Epithelial cell of esophagus (primary cell): ENCODE data around the gene DLGAP1.

Source experiments
- DNase-seq: peaks from one replicate; pipeline ENCODE4 v3.0.0; 2010; ENCODE audit warnings: low read depth
- H3K4me3 ChIP-seq: 2 replicates; pipeline ENCODE4 v1.5.1; 2011; ENCODE audit warnings: mild to moderate bottlenecking, low read length, control low read depth
- CTCF ChIP-seq: IDR thresholded peaks from 2 replicates; pipeline ENCODE4 v1.5.1; 2011; ENCODE audit warnings: low read depth, mild to moderate bottlenecking, low read length, control low read depth, inconsistent platforms; ENCODE audit not compliant: insufficient read depth; ENCODE audit errors: missing control alignments

The DLGAP1 gene

DNA sequence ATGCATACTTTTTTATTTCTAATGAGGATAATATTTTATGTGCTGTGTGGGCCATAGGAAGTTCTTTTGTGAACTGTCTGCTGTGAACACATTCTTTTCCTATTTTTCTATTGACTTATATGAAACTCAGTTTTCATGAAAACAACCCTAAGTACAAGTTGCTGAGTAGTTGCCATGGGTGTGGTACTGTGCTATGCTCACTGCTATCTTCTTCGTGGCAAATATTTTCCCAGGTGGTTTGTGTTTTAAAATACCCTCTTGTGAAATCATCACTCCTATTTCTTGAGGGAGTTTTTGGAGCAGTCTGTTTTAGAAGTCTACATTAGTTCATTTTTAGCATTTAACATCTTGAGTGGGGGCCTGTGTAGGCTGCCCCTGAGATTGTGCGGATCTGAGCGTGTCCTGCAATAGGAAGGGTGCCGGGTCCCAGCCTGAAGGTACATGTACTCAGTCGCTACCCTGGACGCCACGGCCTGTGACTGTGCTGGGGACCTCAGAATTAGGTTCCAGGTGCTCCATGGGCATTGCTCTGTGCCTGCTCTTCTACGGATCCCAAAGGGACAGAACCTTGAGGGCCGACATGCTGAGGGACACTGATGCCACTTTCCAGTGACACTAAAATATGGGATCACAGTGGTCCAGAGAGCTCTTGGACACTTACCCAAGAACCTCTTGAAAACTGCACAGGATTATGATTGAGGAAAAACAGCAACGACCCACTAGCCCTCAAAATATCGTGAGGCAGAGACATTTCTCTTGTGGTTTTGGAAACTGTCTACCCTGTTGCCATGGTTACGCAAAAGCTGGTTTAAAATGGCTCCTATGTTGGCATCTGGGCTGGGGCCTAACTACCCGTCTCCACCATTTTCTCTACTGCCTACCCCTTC lies 524.7 kb downstream of the DLGAP1 start:
- TF ChIP-seq CTCF: no peak
- no peak overlapping the region for H3K4me3 ChIP-seq
- no peak for DNase-seq

DNA sequence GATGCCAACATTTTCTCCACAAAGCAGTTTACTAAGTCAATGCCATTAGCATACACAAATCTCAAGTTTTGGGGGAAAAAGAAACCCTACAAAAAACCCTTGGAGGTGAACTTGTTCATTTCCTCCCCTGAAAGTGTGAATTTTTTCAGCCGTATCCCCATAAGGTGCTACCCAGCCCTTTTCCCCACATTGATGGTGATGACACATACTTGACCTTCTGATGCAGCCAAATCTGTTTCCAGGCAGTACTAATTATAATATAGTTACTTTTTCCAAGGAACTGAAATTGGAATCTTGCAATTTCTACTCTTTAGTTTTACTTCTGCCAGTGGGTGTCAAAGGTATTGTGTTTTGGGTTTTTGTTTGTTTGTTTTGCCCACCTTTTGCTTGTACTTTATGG lies 530.7 kb downstream of the DLGAP1 start:
- TF ChIP-seq CTCF: no peak
- no peak for DNase-seq
- H3K4me3 ChIP-seq: no peak overlapping the region

DNA sequence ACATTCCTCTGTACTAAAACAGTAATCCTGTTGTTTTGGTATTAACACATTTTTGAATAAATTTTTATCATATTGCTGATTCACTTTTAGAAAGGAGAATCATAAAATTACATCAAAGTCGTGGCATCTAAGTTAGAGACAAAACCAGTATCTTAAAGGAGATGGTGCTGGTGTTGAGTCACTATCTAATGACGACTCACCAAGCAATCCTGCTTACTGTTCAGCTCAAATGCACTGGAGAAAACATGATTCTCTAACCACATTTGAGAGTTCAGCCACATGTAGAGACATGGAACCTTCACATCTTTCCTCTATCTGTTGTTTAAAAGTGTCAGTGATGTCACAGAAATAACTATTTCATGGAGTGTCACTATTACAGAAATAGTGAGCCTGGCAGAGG lies 531.4 kb downstream of the DLGAP1 start:
- DNase-seq: peak; percentile 83
- H3K4me3 ChIP-seq: no peak overlapping the region
- TF ChIP-seq CTCF: no peak

- DNase-seq: no peak
- H3K4me3 ChIP-seq: no peak overlapping the region
- TF ChIP-seq CTCF: no peak
Measured at GRCh38 chr18:3921826-3922225, 533.3 kb downstream of the DLGAP1 start.

GRCh38 chr18:3920832-3921231 lies 534.3 kb downstream of the DLGAP1 start:
- DNase-seq: no peak
- TF ChIP-seq CTCF: no peak
- no peak overlapping the region for H3K4me3 ChIP-seq

- peak; percentile 50 for DNase-seq
- H3K4me3 ChIP-seq: no peak overlapping the region
- TF ChIP-seq CTCF: no peak
Measured at GRCh38 chr18:3919396-3920061, 535.6 kb downstream of the DLGAP1 start.
